Activated CD8-positive, alpha-beta T cell treated with anti-CD3 and anti-CD28 coated beads for 36 hours (primary cell): ENCODE measurements around the gene ECI1. TPM values are rescaled to one million over a fixed set of nuclear protein-coding genes. Genes with fewer than 3 reads are reported as not detected.

ENCODE experiments used
- ATAC-seq: fragments of 200-7000 bp; cut with Tn5 transposase; one replicate; pipeline ENCODE4 v1.10.0; 2021; ENCODE audit warnings: mild to moderate bottlenecking, moderate library complexity
- CTCF ChIA-PET: fragments of 350-600 bp; sonication (Branson Sonifier 250); formaldehyde crosslinking; loops from one replicate; lab custom pipeline; 2021; ENCODE audit warnings: antibody characterized with exemption; lab: Charles Lee
- POLR2A ChIA-PET: fragments of 350-600 bp; sonication (Branson Sonifier 250); formaldehyde crosslinking; loops from one replicate; lab custom pipeline; 2021; ENCODE audit warnings: antibody characterized with exemption; lab: Charles Lee
- DNase-seq: peaks from one replicate; pipeline ENCODE4 v3.0.0-alpha.2; 2020
- H3K27ac Mint-ChIP-seq: one replicate; pipeline ENCODE4 v1.8.0; 2021; ENCODE audit warnings: mild to moderate bottlenecking, mixed read lengths
- H3K27me3 Mint-ChIP-seq: one replicate; pipeline ENCODE4 v1.8.0; 2021; ENCODE audit warnings: mixed read lengths
- H3K36me3 Mint-ChIP-seq: one replicate; pipeline ENCODE4 v1.8.0; 2021; ENCODE audit warnings: low read depth, mixed read lengths
- H3K4me1 Mint-ChIP-seq: one replicate; pipeline ENCODE4 v1.8.0; 2021; ENCODE audit warnings: low read depth, mixed read lengths
- H3K4me3 Mint-ChIP-seq: one replicate; pipeline ENCODE4 v1.8.0; 2021; ENCODE audit warnings: mild to moderate bottlenecking, moderate library complexity, mixed read lengths
- H3K9me3 Mint-ChIP-seq: one replicate; pipeline ENCODE4 v1.8.0; 2021; ENCODE audit warnings: mixed read lengths
- CTCF ChIP-seq: fragments of 200-600 bp; IDR thresholded peaks from one replicate; pipeline ENCODE4 v1.8.0; 2022; ENCODE audit warnings: antibody characterized with exemption, mild to moderate bottlenecking
- intact Hi-C: fragments of 100-400 bp; cut with micrococcal nuclease; formaldehyde crosslinking; loops from one replicate; pipeline ENCODE4 v1.10.0; 2022
- total RNA-seq, 2 experiments: library from RNA; stranded (reverse); gene quantifications; one replicate each; pipeline ENCODE4 v1.2.3, GENCODE V29; 2021

The ECI1 gene
- total RNA-seq, 2 experiments from 2014 or later, result 37.4 to 40.5 TPM

DNA sequence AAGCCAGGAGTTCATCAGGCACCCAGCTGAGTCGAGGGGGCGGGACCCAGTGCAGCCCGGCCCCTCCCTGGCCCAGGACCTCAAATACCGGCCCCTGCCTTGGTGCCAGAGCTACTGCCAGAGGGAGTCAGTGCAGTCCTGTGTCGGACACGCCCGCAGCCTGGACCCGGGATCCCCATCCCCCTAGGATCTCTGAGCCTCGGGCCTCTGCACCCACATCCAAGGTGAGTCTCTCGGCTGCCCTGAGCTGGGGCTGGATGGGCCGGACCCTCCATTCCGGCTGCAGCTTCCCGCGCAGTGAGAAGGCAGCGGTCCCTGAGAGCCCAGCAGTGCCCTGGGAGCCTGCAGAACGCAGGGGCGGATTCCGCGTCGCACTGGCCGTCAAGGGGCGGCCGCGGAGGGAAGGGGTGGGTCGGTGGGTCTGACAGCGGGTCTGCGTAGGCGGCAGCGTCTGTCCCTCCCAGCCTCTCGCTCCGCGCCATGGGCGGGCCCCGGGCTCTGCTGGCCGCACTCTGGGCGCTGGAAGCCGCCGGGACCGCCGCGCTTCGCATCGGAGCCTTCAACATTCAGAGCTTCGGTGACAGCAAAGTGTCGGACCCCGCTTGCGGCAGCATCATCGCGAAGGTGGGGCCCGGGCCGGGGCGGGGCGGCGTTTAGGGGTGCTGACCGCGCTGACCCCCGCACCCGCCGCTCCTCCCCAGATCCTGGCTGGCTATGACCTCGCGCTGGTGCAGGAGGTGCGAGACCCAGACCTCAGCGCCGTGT lies 14.9 kb downstream of the ECI1 start, which contains the start of gene DNASE1L2:
Gene DNASE1L2, plus strand, starts transcription at position 108 of the 765 bp plus-strand sequence. Its CDS starts 373 bp downstream, at position 481.
- DNase-seq (no peak), ATAC-seq (peak; percentile 17)
- no peak within 1 kb of the TSS for H3K4me3 Mint-ChIP-seq
- ChIA-PET POLR2A (interaction anchor here (0.8 to 3.5 kb wide), 6 partner anchors 10 to 81 kb away, joined by 3 to 16 read pairs (median 4); partner anchors contain the start of genes ECI1 and TRAF7), CTCF (interaction anchor here (0.8 kb wide), 1 partner anchor 192 kb away, joined by 3 read pairs; no protein-coding TSS in a partner anchor)
- H3K36me3 Mint-ChIP-seq, result peaks cover 22% of the 10 kb centered on the region
- no peaks in the 10 kb centered on the region for H3K27me3 Mint-ChIP-seq
- no peak within 1 kb of the TSS for H3K27ac Mint-ChIP-seq
- H3K9me3 Mint-ChIP-seq, result no peaks in the 10 kb centered on the region
- TF ChIP-seq CTCF, result no peak
- intact Hi-C loops, result no loop called here
- H3K4me1 Mint-ChIP-seq, result peaks cover 2% of the 10 kb centered on the region

DNA sequence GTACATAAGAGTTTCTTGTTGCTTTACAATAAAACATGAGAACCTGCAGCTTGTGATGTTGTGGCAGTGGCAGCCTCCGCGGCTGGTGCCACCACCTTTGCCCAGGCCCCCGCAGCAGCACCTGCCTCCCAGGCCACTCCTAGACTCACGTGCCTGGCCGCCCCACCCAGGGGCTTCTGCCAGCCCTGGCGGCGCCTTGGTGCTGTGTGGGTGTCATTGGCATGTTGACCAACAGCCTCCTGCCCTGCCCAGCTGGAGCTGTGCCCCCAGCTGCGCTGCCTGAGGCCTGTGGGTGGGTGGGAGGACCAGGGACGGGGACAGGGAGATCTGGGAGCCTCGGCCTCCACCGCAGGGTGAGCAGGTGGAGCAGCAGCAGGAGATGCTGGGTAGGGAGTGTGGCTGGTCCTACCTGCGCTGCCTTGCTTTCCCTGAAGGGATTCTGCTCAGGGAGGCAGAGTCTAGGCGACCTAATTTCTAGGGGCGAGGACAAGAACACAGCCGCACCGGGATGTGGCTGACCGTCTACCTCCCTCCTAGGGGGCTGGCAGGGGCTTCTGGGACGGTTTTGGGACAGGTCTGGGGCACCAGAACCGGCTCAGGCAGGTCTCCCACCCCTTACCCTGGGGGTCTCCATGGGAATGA lies 15.6 kb downstream of the ECI1 start:
- Mint-ChIP-seq H3K4me1 (peaks cover 2% of the 10 kb centered on the region), H3K9me3 (no peaks in the 10 kb centered on the region), H3K27me3 (no peaks in the 10 kb centered on the region), H3K36me3 (peaks cover 23% of the 10 kb centered on the region), H3K4me3 (no peak overlapping the region), H3K27ac (no peak overlapping the region)
- TF ChIP-seq CTCF, result no peak
- CTCF ChIA-PET, result interaction anchor here (0.8 kb wide), 1 partner anchor 193 kb away, joined by 3 read pairs; no protein-coding TSS in a partner anchor
- DNase-seq, result no peak
- POLR2A ChIA-PET, result interaction anchor here (1.0 to 3.5 kb wide), 5 partner anchors 9 to 81 kb away, joined by 3 to 16 read pairs (median 4); partner anchors contain the start of genes ECI1 and TRAF7
- ATAC-seq, result no peak
- intact Hi-C loops, result no loop called here

DNA sequence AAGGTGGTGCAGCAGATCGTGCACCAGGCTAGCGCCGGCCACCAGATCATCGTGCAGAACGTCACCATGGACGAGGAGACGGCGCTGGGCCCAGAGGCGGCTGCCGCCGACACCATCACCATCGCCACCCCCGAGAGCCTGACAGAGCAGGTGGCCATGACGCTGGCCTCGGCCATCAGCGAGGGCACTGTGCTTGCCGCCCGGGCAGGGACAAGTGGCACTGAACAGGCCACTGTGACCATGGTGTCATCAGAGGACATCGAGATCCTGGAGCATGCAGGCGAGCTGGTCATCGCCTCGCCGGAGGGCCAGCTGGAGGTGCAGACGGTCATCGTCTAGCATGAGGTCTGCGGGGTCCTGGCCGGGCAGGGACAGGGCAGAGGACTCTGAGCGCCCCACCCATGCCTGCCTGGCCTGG lies 16.1 kb downstream of the ECI1 start:
- peaks cover 2% of the 10 kb centered on the region for H3K4me1 Mint-ChIP-seq
- H3K27me3 Mint-ChIP-seq, result no peaks in the 10 kb centered on the region
- H3K4me3 Mint-ChIP-seq, result no peak overlapping the region
- no peak overlapping the region for H3K27ac Mint-ChIP-seq
- CTCF ChIA-PET, result no interaction called here
- intact Hi-C loops, result no loop called here
- H3K9me3 Mint-ChIP-seq, result no peaks in the 10 kb centered on the region
- peaks cover 24% of the 10 kb centered on the region for H3K36me3 Mint-ChIP-seq
- POLR2A ChIA-PET, result interaction anchor here (2.7 to 3.5 kb wide), 2 partner anchors 9 to 16 kb away, joined by 9 to 16 read pairs; partner anchors contain the start of gene ECI1
- DNase-seq (no peak), ATAC-seq (no peak)
- no peak for TF ChIP-seq CTCF

DNA sequence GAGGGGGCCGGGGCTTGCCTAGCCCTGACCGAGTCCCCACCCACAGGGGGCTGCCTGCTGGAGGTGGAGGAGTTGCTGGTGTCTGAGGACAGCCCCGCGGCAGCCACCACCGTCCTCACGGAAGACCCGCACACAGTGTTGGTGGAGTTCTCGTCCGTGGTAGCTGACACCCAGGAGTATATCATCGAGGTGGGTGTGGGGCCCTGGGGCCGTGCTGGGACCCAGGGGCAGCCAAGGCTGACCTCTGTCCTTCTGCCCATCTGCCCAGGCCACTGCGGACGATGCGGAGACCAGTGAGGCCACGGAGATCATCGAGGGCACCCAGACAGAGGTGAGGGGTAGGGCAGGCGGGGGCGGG lies 16.6 kb downstream of the ECI1 start:
- Mint-ChIP-seq H3K4me3 (no peak overlapping the region), H3K4me1 (peaks cover 2% of the 10 kb centered on the region), H3K27me3 (no peaks in the 10 kb centered on the region), H3K9me3 (no peaks in the 10 kb centered on the region), H3K36me3 (peaks cover 26% of the 10 kb centered on the region), H3K27ac (no peak overlapping the region)
- POLR2A ChIA-PET, result interaction anchor here (2.7 to 3.5 kb wide), 2 partner anchors 8 to 17 kb away, joined by 9 to 16 read pairs; partner anchors contain the start of gene ECI1
- TF ChIP-seq CTCF, result no peak
- no peak for ATAC-seq
- intact Hi-C loops, result no loop called here
- DNase-seq, result no peak
- CTCF ChIA-PET, result no interaction called here
